VCaP (cell line): ENCODE results near the gene GPALPP1.
A peak's percentile ranks its signal among the peaks of the same experiment; 100 is the strongest.

Source experiments
- H3K27ac ChIP-seq: fragments of 450-650 bp; 2 replicates; pipeline ENCODE4 v1.5.1; 2017
- TF ChIP-seq, protein P1 (sequence below): fragments of 450-650 bp; conservative IDR thresholded peaks from 2 replicates; pipeline ENCODE4 v1.5.1; 2017; ENCODE audit warnings: mild to moderate bottlenecking, moderate library complexity

GPALPP1 gene

DNA sequence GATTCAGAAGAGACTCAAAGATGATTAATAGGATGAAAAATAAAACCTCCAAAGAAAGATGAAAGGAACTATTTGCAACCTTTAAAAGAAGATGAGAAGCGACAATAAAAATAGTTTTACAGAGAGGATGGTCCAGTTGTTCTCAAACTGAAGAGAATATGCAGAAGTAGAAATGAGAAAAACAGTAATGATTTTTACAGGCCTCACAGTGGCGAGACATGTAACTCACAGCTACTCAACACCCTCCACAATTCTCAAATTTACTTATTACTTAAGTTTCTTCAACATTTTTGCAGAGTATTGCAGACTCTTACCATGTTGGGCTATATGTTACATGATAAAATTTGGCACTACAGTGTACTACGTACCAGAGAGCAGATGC is 20.9 kb upstream of the GPALPP1 start:
- TF ChIP-seq, protein P1, sequence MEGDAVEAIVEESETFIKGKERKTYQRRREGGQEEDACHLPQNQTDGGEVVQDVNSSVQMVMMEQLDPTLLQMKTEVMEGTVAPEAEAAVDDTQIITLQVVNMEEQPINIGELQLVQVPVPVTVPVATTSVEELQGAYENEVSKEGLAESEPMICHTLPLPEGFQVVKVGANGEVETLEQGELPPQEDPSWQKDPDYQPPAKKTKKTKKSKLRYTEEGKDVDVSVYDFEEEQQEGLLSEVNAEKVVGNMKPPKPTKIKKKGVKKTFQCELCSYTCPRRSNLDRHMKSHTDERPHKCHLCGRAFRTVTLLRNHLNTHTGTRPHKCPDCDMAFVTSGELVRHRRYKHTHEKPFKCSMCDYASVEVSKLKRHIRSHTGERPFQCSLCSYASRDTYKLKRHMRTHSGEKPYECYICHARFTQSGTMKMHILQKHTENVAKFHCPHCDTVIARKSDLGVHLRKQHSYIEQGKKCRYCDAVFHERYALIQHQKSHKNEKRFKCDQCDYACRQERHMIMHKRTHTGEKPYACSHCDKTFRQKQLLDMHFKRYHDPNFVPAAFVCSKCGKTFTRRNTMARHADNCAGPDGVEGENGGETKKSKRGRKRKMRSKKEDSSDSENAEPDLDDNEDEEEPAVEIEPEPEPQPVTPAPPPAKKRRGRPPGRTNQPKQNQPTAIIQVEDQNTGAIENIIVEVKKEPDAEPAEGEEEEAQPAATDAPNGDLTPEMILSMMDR: no peak
- peak overlapping the region; percentile 85 for H3K27ac ChIP-seq

DNA sequence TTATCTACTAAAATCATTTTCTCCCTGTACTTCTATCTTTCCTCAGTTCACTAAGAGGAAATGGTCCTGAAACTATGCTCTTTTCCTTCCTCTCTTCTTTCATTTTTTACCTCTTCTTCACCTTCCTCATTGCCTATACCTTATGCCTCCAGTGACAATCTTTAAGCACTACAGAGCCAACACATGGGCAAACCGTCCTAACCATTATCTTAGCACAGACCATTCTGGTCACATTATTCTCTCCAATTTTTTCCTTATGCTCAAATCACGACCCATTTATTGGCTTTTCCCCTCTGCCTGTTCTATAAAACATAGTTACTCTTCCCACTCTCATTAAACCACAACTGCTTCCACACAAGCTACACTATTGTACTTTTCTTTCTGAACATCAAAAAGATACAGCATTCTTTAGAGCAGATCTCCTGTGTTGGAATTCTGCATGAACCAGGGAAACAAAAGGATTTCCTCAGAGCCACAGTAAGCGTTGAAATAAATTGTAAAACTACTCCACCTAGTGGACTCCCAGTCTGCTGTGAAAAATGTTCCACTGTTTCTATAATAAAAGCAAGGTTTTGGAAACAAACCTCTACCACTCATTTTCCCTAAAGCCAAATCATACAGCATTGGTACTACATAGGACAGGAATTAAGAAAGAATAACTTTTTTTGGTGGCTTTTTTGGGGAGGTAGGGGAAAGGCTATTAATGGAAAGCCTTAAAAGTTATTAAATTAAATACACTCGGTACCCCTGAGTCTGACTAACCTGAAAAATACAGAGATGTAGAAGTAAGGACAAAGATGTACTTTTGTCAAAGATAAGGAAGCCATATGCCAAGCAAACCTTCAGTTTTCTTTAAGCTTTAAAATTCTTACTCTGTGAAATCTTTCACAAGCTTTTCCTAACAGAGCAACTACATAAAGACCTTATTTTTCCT is 19.5 kb upstream of the GPALPP1 start:
- peak overlapping the region; percentile 85 for H3K27ac ChIP-seq
- TF ChIP-seq, protein P1: peak; percentile 84

DNA sequence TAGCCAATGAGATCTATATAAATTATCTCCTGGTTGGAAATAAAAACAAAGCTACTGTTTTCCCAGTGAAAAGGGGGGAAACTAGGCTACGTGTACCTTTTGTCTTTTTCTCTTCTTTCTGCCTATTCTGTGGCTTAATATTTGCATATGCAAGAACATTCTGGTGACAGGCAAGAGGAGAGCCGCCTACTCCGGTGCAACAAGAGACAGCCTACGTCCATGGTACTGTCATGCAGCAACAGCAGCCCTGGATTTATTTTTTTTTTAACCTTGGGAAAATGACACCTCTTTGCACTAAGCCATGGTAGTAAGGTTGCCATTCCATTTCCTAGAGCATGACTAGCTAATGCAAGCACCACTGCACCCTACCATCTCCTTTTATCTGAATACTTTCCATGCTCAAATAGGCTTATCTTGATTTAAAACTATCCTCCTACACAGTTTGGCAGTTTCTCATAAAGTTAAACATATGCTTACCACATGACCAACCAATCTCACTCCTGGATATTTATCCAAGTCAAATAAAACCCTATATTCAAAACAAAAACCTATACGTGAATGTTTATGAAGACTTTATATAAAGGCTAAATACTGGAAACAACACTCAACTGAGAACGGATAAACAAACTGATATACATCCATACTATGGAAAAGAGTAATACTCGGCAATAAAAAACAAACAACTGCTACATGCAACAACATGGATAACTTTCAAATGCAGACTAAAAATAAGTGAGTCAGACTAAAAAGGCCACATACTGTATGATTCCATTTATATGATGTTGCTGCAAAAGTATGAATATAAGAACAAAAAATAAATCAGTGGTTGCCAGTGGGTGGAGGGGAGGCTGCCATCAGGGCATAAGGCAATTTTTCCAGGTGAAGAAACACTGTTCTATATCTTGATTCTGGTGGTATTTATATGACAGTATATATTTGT is 17.4 kb upstream of the GPALPP1 start:
- H3K27ac ChIP-seq: peak overlapping the region; percentile 25; the same call in 1 of the 2 replicates
- TF ChIP-seq, protein P1: no peak

DNA sequence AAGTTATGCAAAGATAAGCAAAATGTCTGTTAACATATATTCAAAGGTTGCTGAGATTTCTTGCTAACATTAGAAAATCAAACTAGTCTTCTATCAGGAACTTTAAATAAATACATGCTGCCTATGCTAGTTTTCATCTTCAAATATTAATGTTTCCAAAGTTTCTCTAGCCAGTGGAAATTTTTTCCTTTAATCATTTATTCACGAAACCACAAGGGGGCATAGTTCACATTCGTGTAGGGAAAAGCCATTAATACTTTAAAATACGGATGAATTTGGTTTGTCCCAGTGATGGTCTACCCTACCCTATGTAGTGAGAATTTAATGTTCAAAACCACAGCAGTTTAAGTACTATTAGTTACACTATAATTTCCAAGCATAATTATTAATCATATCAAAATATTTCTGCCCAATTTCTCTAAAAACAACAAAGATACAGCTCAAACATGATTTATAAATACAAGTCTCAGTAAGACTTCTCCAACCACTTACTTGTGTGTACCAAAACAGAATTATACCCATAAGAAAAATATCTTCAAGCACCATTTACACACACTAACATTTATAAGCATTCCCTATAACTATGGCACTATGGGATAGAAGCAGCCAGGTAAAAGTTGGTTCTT is 16.3 kb upstream of the GPALPP1 start:
- H3K27ac ChIP-seq: no peak overlapping the region
- TF ChIP-seq, protein P1: peak; percentile 79

DNA sequence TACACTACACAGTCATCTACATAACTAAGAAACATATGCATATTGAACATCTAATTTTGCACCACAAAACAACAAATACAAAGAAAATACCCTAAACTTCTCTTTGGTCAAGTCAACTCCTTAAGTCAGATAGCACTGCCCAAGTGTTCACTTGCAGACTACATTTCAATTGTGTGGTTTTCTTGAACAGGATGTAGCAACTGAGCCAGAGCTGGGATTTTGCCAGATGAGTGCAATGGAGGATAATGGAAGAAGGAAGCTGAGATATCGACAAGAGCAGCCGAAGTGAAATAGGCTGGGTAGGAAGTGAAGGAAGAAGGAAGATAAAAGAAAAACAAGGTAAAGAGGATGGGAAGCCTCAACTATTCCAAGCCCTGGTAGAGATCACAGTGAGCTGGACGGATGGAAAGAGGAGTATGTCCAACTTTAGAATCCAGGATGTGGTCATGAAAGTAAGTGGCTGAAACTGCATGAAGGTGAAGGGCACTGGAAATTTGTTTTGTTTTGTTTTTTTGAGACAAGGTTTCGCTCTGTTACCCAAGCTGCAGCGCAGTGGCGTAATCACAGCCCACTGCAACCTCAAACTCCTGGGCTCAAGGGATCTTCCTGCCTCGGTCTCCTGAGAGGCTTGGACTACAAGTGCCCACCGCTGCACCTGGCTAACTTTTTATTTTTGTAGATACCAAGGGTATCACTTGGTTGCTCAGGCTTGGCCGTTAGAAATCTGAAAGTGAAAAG is 15.1 kb upstream of the GPALPP1 start:
- TF ChIP-seq, protein P1: no peak
- H3K27ac ChIP-seq: no peak overlapping the region

DNA sequence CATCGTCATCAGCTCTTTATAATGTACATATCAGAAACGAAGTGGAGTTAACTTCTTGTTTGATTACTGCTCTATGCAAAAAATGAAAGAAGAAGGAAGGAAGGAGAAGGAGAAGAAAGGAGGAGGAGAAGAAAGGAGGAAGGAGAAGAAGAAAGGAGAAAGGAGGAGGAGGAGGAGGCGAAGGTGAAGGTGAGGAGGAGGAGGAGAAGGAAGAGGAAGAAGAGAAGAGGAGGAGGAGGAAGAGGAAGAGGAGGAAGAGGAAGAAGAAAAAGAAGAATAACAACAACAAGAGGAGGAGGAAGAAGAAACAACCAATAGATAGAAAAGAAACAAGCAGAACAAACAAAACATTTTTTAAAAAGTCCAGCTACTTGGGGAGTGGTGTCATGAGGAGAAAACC is 13.1 kb upstream of the GPALPP1 start:
- TF ChIP-seq, protein P1: no peak
- H3K27ac ChIP-seq: no peak overlapping the region
